Measurements from ENCODE around the gene SAP30. TPM values are rescaled to one million over a fixed set of nuclear protein-coding genes. Genes with fewer than 3 reads are reported as not detected.

SAP30 gene
- total RNA-seq, 1 experiment from 2014 or later, result 13.5 TPM

- no peak overlapping the region for H2BK15ac ChIP-seq (ENCODE audit: low read depth, low read length)
- H3K79me1 ChIP-seq (ENCODE audit: insufficient read depth, low read depth, low read length, poor library complexity, severe bottlenecking), result no peaks in the 10 kb centered on the region
- no peak overlapping the region for H3K27ac ChIP-seq (ENCODE audit: insufficient read length, low read depth, low read length)
- no peak overlapping the region for H2BK5ac ChIP-seq (ENCODE audit: insufficient read length, low read length)
- no peak overlapping the region for H3K4ac ChIP-seq (ENCODE audit: low read depth, low read length)
- no peaks in the 10 kb centered on the region for H3K4me1 ChIP-seq (ENCODE audit: insufficient read depth, low read length)
- Mint-ChIP-seq H3K27ac (no peak overlapping the region), H3K36me3 (ENCODE audit: insufficient read depth in 1 of 3, low read depth in 3 of 3) (no peaks in the 10 kb centered on the region), H3K4me1 (no peaks in the 10 kb centered on the region), H3K9me3 (no peaks in the 10 kb centered on the region), H3K27me3 (ENCODE audit: low read depth) (no peaks in the 10 kb centered on the region), H3K4me3 (no peak overlapping the region)
- no peak overlapping the region for H3K9ac ChIP-seq (ENCODE audit: extremely low read depth, insufficient read length, low read length)
- H3K14ac ChIP-seq (ENCODE audit: insufficient read depth, low read length), result no peak overlapping the region
- no peak for DNase-seq
- H3K23me2 ChIP-seq (ENCODE audit: insufficient read length, low read depth, low read length, poor library complexity, severe bottlenecking), result no peaks in the 10 kb centered on the region
- no peak overlapping the region for H2AFZ ChIP-seq (ENCODE audit: low read length)
- H4K20me1 ChIP-seq (ENCODE audit: control insufficient read depth, insufficient read depth, insufficient read length), result no peaks in the 10 kb centered on the region
- H3K9me3 ChIP-seq (ENCODE audit: control insufficient read depth, low read depth, low read length), result no peaks in the 10 kb centered on the region
- H2BK120ac ChIP-seq (ENCODE audit: low read depth, low read length, poor library complexity, severe bottlenecking), result no peak overlapping the region
- H2BK20ac ChIP-seq (ENCODE audit: low read depth, low read length, poor library complexity, severe bottlenecking), result no peak overlapping the region
- H3K18ac ChIP-seq (ENCODE audit: insufficient read length, low read depth, low read length), result no peak overlapping the region
- TF ChIP-seq CTCF (conservative IDR thresholded peaks at IDR 0.05), result no peak
- H4K8ac ChIP-seq (replicated peaks; ENCODE audit: insufficient read length, low read depth, low read length), result no peak overlapping the region
- no CpG with 5 or more reads among the region's 2 CpGs for WGBS (ENCODE audit: extremely low coverage, insufficient read length, low lambda C conversion rate)
- no peak overlapping the region for H3T11ph ChIP-seq (ENCODE audit: low read length)
- H4K91ac ChIP-seq (ENCODE audit: insufficient read length, low read depth, low read length), result no peak overlapping the region
- H3K4me2 ChIP-seq (ENCODE audit: insufficient read depth, insufficient read length, low read length), result no peak overlapping the region
- no peak overlapping the region for H2AK5ac ChIP-seq (ENCODE audit: insufficient read length, low read length)
- no peak overlapping the region for H3K56ac ChIP-seq (ENCODE audit: insufficient read length, low read depth, low read length)
- no peak overlapping the region for H4K5ac ChIP-seq (ENCODE audit: insufficient read length, low read depth, low read length)
- H3K79me2 ChIP-seq (ENCODE audit: insufficient read depth, low read length), result no peaks in the 10 kb centered on the region
- no peaks in the 10 kb centered on the region for H3K27me3 ChIP-seq (ENCODE audit: insufficient read depth, low read length)
- H3K23ac ChIP-seq (ENCODE audit: insufficient read length, low read depth, low read length), result no peak overlapping the region
- no peak overlapping the region for H2BK12ac ChIP-seq (ENCODE audit: insufficient read length, low read depth, low read length)
Observed at GRCh38 chr4:173403051-173403450, 32.3 kb downstream of the SAP30 start.
